Measurements from ENCODE around the gene EPS15.
"Not testable (repeated sequence)": the region's sequence is repeated elsewhere in the genome, so short reads cannot be mapped to it uniquely, and the experiment has no call there.

EPS15 gene

GRCh38 chr1:51549901-51550300, 30.8 kb upstream of the EPS15 start:
- DNase-seq (ENCODE audit: insufficient read length, low spot score) = no peak
- TF ChIP-seq POLR2A (IDR thresholded peaks at IDR 0.05; ENCODE audit: low read depth, low read length) (no peak), PAX5 (IDR thresholded peaks at IDR 0.05; ENCODE audit: insufficient read depth, low read length, severe bottlenecking) (no peak), POU2F2 (IDR thresholded peaks at IDR 0.05; ENCODE audit: low read depth, low read length) (no peak), SPI1 (IDR thresholded peaks at IDR 0.05; ENCODE audit: low read depth, low read length) (no peak), TAF1 (IDR thresholded peaks at IDR 0.05; ENCODE audit: low read depth, low read length) (no peak), POLR2AphosphoS5 (IDR thresholded peaks at IDR 0.05; ENCODE audit: low read depth, low read length) (no peak)
- no peak for FAIRE-seq

DNA sequence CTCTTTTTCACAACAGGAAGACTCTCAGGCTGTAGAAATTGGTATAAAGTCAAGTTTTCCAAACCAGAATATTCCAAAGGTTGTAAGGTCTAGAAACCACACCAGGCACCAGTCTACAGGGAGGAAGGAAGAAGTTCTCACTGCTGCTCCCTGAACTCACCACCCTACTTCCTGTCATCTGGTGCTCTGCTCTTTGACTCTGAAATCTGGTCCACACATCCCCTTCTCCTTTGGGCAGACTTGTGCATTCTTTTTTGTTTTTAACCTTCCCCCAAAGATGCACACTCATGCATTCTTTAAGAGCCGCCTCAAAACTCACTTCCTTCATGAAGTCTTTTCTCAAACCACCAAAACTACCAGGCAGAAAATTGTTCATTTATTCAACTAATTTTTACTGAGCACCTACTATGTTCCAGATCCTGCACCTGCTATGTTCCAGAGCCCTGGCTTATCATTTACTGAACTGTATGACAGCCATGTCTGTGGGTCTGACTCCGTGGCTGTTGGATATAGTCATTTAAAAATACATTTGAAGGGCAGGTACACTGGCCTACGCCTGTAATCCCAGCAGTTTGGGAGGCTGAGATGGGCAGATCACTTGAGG, 30.1 kb upstream of the EPS15 start:
- TF ChIP-seq SPI1 (IDR thresholded peaks at IDR 0.05; ENCODE audit: low read depth, low read length) (no peak), POU2F2 (IDR thresholded peaks at IDR 0.05; ENCODE audit: low read depth, low read length) (no peak), POLR2A (IDR thresholded peaks at IDR 0.05; ENCODE audit: low read depth, low read length) (no peak), POLR2AphosphoS5 (IDR thresholded peaks at IDR 0.05; ENCODE audit: low read depth, low read length) (no peak), TAF1 (IDR thresholded peaks at IDR 0.05; ENCODE audit: low read depth, low read length) (no peak), PAX5 (IDR thresholded peaks at IDR 0.05; ENCODE audit: insufficient read depth, low read length, severe bottlenecking) (no peak)
- DNase-seq (ENCODE audit: insufficient read length, low spot score) (no peak), FAIRE-seq (peak; percentile 40)

DNA sequence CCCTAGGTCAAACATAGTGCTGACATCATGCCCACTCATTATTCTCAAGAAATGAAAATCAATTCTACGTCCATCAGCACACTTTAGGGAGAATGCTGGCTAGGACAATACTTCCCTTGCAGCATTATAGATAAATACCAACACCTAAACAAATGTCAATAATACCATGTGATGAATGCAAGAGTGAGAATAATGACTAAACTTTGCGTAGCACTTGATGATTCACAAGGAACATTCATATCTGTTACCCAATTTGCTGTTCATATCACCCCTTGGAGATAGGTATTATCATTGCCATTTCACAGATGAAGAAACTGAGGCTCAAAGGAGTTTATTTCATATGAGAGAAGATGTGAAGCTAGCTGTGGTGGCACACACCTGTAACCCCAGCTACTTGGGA, 24.8 kb upstream of the EPS15 start:
- no peak for FAIRE-seq
- TF ChIP-seq PAX5 (IDR thresholded peaks at IDR 0.05; ENCODE audit: insufficient read depth, low read length, severe bottlenecking) = no peak
- TF ChIP-seq TAF1 (IDR thresholded peaks at IDR 0.05; ENCODE audit: low read depth, low read length) = no peak
- no peak for TF ChIP-seq POU2F2 (IDR thresholded peaks at IDR 0.05; ENCODE audit: low read depth, low read length)
- no peak for TF ChIP-seq POLR2AphosphoS5 (IDR thresholded peaks at IDR 0.05; ENCODE audit: low read depth, low read length)
- TF ChIP-seq SPI1 (IDR thresholded peaks at IDR 0.05; ENCODE audit: low read depth, low read length) = no peak
- no peak for TF ChIP-seq POLR2A (IDR thresholded peaks at IDR 0.05; ENCODE audit: low read depth, low read length)

DNA sequence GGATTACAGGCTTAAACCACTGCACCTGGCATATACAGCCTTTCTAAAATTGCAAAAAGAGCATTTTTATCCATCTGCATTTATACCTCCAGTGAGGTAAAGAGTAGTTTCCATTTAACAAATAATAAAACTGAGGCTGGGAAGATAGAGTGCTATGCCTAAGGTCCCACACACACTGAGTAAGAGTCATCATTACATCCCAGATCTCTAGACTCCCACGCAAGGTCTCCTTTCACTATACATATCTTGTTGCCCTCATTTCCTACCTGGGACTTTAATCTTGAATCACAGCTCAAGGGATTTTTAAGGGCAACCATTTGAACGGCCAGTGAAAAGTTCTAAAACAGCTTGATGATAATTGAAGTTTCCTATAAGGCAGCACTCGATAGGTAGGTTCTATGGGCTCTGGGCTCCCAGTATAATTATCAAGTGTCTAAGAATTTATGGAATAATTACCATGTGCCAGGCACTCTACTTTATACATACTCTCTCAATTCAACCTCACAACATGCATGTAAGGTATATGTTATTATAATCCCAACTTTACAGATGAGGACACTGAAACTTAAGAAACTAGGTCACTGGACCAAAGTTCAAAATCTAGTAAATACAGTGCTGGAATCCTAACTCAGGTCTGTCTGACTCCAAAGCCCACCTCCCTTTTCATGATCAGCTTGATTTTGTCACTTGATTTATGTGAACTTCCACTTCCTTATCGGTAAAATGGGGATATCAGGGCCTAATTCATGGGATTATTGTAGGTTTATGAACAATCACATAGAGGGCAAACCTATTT, 23.3 kb upstream of the EPS15 start:
- FAIRE-seq = no peak
- DNase-seq (ENCODE audit: insufficient read length, low spot score) = no peak
- TF ChIP-seq POU2F2 (IDR thresholded peaks at IDR 0.05; ENCODE audit: low read depth, low read length) (no peak), POLR2AphosphoS5 (IDR thresholded peaks at IDR 0.05; ENCODE audit: low read depth, low read length) (no peak), POLR2A (IDR thresholded peaks at IDR 0.05; ENCODE audit: low read depth, low read length) (no peak), TAF1 (IDR thresholded peaks at IDR 0.05; ENCODE audit: low read depth, low read length) (no peak), PAX5 (IDR thresholded peaks at IDR 0.05; ENCODE audit: insufficient read depth, low read length, severe bottlenecking) (no peak), SPI1 (IDR thresholded peaks at IDR 0.05; ENCODE audit: low read depth, low read length) (no peak)

More for the DNA sequence above, 24.8 kb upstream of the EPS15 start:
- no peak for DNase-seq (ENCODE audit: insufficient read length, low spot score)

GRCh38 chr1:51541313-51542050, 22.4 kb upstream of the EPS15 start:
- DNase-seq (ENCODE audit: insufficient read length, low spot score) = no peak
- no peak for TF ChIP-seq PAX5 (IDR thresholded peaks at IDR 0.05; ENCODE audit: insufficient read depth, low read length, severe bottlenecking)
- no peak for TF ChIP-seq POLR2AphosphoS5 (IDR thresholded peaks at IDR 0.05; ENCODE audit: low read depth, low read length)
- TF ChIP-seq TAF1 (IDR thresholded peaks at IDR 0.05; ENCODE audit: low read depth, low read length) = no peak
- TF ChIP-seq SPI1 (IDR thresholded peaks at IDR 0.05; ENCODE audit: low read depth, low read length) = no peak
- TF ChIP-seq POU2F2 (IDR thresholded peaks at IDR 0.05; ENCODE audit: low read depth, low read length) = no peak
- no peak for TF ChIP-seq POLR2A (IDR thresholded peaks at IDR 0.05; ENCODE audit: low read depth, low read length)
- peak; percentile 26 for FAIRE-seq

- TF ChIP-seq PAX5 (IDR thresholded peaks at IDR 0.05; ENCODE audit: insufficient read depth, low read length, severe bottlenecking) (no peak), SPI1 (IDR thresholded peaks at IDR 0.05; ENCODE audit: low read depth, low read length) (no peak), TAF1 (IDR thresholded peaks at IDR 0.05; ENCODE audit: low read depth, low read length) (no peak)
- DNase-seq (ENCODE audit: insufficient read length, low spot score) (no peak), FAIRE-seq (no peak)
These were observed 18.5 kb upstream of the EPS15 start for GRCh38 chr1:51537568-51537967.

DNA sequence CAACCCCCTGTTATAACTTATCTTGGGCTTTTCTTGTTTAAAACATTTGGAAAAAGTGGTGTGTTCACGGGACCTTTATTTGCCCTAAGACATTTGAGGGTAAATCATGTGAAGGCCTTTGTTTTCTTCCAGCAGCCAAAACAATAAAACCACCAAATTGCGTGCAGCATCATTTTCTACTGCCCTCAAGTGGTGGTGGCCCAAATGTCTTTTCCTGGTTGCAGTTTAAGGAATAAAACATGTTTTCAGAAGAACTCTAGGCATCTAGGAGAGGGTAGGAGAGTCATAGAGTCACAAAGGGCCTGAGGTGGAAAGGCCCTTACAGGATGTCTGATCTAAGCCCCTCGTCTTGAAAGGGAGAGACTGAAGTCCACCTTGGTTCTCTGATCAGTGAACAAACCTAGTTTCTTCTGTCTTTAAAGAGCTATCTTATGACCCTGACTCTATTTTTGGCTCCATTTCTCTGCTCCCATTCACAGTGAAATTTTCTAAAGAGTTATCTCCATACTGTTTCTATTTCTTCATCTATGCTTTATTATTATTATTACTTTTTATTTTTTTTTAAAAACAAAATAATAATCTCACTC, 16.0 kb upstream of the EPS15 start:
- no peak for DNase-seq (ENCODE audit: insufficient read length, low spot score)
- peak; percentile 78 for FAIRE-seq
- TF ChIP-seq SPI1 (IDR thresholded peaks at IDR 0.05; ENCODE audit: low read depth, low read length) (no peak), TAF1 (IDR thresholded peaks at IDR 0.05; ENCODE audit: low read depth, low read length) (no peak), POU2F2 (IDR thresholded peaks at IDR 0.05; ENCODE audit: low read depth, low read length) (no peak), PAX5 (IDR thresholded peaks at IDR 0.05; ENCODE audit: insufficient read depth, low read length, severe bottlenecking) (no peak), POLR2A (IDR thresholded peaks at IDR 0.05; ENCODE audit: low read depth, low read length) (no peak), POLR2AphosphoS5 (IDR thresholded peaks at IDR 0.05; ENCODE audit: low read depth, low read length) (no peak)

GRCh38 chr1:51534447-51534846, 15.4 kb upstream of the EPS15 start:
- TF ChIP-seq POLR2AphosphoS5 (IDR thresholded peaks at IDR 0.05; ENCODE audit: low read depth, low read length) (no peak), TAF1 (IDR thresholded peaks at IDR 0.05; ENCODE audit: low read depth, low read length) (no peak), SPI1 (IDR thresholded peaks at IDR 0.05; ENCODE audit: low read depth, low read length) (no peak; the same call in 1 of the 2 replicates), POU2F2 (IDR thresholded peaks at IDR 0.05; ENCODE audit: low read depth, low read length) (no peak), PAX5 (IDR thresholded peaks at IDR 0.05; ENCODE audit: insufficient read depth, low read length, severe bottlenecking) (no peak)
- FAIRE-seq (peak; percentile 78), DNase-seq (ENCODE audit: insufficient read length, low spot score) (no peak)

DNA sequence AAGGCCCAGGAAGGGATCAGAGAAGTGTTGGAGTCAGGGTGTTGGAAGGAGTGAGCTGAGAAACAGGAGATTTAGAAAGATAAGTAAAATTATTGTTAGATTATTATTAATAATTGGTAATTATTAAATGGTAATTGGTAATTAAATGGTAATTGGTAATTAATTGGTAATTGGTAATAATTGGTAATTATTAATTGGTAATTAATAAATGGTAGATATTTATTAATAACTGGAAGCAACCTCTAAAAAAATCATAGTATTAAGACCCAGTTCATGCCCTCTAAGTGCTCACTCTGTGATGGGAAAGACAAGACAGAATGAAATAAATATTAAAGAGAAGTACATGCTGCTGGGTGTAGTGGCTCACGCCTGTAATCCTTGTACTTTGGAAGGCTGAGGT, 13.8 kb upstream of the EPS15 start:
- FAIRE-seq (no peak), DNase-seq (ENCODE audit: insufficient read length, low spot score) (no peak)
- TF ChIP-seq TAF1 (IDR thresholded peaks at IDR 0.05; ENCODE audit: low read depth, low read length) (no peak), POLR2AphosphoS5 (IDR thresholded peaks at IDR 0.05; ENCODE audit: low read depth, low read length) (no peak), PAX5 (IDR thresholded peaks at IDR 0.05; ENCODE audit: insufficient read depth, low read length, severe bottlenecking) (no peak), POU2F2 (IDR thresholded peaks at IDR 0.05; ENCODE audit: low read depth, low read length) (no peak), POLR2A (IDR thresholded peaks at IDR 0.05; ENCODE audit: low read depth, low read length) (no peak), SPI1 (IDR thresholded peaks at IDR 0.05; ENCODE audit: low read depth, low read length) (no peak)

DNA sequence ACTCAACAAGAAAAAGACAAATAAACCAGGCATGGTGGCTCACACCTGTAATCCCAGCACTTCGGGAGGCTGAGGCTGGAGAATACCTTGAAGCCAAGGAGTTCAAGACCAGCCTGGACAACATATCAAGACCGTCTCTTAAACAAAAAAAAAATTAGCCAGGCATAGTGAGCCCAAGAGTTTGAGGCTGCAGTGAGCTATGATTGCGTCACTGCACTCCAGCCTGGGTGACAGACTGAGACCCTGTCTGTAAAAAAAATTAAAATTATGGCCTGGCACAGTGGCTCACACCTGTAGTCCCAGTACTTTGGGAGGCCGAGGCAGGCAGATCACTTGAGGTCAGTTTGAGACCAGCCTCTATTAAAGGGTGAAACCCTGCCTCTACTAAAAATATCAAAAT, 11.4 kb upstream of the EPS15 start:
- DNase-seq (ENCODE audit: insufficient read length, low spot score); FAIRE-seq: not testable (repeated sequence)

Data from GM12891 (cell line).